GM18505 (cell line): ENCODE results near the gene CCDC60.

Source experiments
- ATAC-seq: cut with Tn5 transposase; IDR thresholded peaks from one replicate; pipeline ENCODE4 v1.9.1; 2021; ENCODE audit not compliant: unreplicated experiment
- POLR2A ChIP-seq: IDR thresholded peaks from 4 replicates; pipeline ENCODE4 v1.6.1; 2011; ENCODE audit warnings: borderline replicate concordance; ENCODE audit not compliant: insufficient read depth, insufficient read length; ENCODE audit errors: extremely low read depth

The CCDC60 gene

GRCh38 chr12:119378903-119379302, 44.4 kb downstream of the CCDC60 start:
- no peak for TF ChIP-seq POLR2A
- no peak for ATAC-seq

- ATAC-seq = no peak
- TF ChIP-seq POLR2A = no peak
Measured at GRCh38 chr12:119381471-119382235, 47.1 kb downstream of the CCDC60 start.

DNA sequence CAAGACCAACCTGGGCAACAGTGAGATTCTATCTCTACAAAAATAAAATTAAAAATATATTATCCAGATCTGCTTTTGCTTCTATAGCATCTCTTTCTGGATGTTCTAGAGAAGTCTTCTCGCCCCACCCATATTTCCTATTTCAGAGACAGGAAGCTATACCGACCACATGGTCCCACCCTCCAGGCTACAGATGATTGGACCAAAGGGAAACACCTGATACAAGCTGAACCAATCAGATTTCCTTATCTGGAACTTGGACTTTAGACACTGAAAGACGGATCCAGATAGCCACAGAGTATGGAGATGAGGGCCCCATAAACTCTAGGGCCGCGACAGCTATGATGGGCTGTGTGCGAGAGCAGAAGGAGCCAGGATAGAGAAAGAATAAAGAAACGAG, 48.7 kb downstream of the CCDC60 start:
- no peak for ATAC-seq
- no peak for TF ChIP-seq POLR2A

- no peak for TF ChIP-seq POLR2A
- ATAC-seq = no peak
Measured at GRCh38 chr12:119384340-119384739, 49.8 kb downstream of the CCDC60 start.

GRCh38 chr12:119385659-119386058, 51.1 kb downstream of the CCDC60 start:
- TF ChIP-seq POLR2A = no peak
- ATAC-seq = no peak

DNA sequence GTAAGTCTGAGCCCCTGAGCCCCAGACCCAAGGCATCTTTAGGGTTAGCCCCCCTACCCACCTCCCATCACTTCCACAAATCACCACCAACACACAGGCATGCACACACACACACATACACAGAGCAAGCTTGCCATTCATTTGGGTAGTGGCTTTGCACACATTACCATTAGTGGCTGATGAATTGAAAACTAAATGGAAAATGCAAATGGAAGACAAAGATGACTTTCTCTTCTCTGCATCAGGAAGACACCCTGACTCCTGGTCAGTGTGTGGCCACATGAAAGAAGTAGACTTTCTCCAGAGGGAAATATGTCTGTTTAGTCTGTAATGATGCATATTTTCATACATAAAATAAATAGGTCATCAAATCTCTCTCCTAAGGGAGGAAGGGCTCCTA, 55.2 kb downstream of the CCDC60 start:
- no peak for TF ChIP-seq POLR2A
- no peak for ATAC-seq

- no peak for ATAC-seq
Measured at GRCh38 chr12:119391673-119392072, 57.1 kb downstream of the CCDC60 start.

DNA sequence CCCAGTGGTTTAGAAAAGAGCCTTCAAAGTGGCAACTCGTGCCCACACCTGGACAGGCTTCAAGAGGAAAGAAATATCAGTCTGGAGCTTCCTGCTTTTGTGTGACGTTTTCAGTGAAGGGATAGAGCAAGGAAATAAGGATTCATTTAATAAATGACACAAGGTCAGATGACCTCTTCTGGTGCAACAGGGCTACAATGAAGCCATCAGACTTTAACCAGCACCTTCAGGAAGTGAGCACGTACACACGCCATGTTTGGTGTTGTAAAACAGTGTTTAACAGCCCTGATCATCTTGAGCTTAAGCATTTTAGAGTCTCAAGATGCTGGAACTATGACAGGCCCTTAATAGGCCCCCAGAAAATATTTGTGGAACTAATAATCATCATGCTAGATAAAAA, 59.1 kb downstream of the CCDC60 start:
- no peak for TF ChIP-seq POLR2A
- ATAC-seq = no peak

More at GRCh38 chr12:119391673-119392072, 57.1 kb downstream of the CCDC60 start:
- no peak for TF ChIP-seq POLR2A

- ATAC-seq = no peak
- no peak for TF ChIP-seq POLR2A
Measured at GRCh38 chr12:119397540-119397939, 63.0 kb downstream of the CCDC60 start.

GRCh38 chr12:119398190-119398589, 63.7 kb downstream of the CCDC60 start:
- no peak for TF ChIP-seq POLR2A
- ATAC-seq = no peak

GRCh38 chr12:119399301-119399700, 64.8 kb downstream of the CCDC60 start:
- TF ChIP-seq POLR2A = no peak
- no peak for ATAC-seq

DNA sequence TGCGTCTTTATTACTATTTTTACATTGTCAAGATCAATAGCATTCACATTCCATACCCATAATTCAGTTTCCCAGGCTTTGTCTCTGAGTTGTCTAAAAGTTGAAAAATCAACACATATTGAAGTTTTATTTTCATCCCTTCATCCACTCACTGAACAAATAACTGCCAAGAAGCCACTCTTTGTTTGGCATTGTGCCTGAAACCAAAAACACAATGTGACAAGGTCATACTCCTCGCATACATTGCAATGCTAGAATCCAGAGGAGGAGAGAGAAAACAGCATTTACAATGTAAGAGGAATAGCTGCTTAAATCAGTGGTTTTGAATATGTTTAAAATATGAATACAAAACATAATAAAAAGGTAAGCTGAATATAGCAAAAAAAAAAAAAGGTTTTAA, 71.8 kb downstream of the CCDC60 start:
- no peak for ATAC-seq
- TF ChIP-seq POLR2A = no peak

DNA sequence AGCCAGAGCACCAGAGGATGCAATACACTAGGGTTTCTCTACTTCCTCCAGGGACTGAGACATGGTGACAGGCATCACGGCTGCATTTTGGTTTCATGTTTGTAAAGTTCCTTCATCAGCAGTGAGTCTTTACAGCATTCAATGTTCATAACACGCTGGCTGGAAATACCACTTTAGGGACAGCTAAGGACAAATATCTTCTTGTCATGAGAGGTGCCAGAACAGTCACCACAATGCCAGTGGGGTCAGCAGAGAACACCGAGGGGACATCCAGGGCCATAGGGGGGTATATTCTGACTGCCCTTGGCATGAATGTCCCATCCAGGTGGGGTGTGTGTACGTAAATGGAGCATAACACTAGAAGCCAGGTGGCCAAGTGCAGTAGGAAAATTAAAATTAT, 72.3 kb downstream of the CCDC60 start:
- TF ChIP-seq POLR2A = no peak
- no peak for ATAC-seq

DNA sequence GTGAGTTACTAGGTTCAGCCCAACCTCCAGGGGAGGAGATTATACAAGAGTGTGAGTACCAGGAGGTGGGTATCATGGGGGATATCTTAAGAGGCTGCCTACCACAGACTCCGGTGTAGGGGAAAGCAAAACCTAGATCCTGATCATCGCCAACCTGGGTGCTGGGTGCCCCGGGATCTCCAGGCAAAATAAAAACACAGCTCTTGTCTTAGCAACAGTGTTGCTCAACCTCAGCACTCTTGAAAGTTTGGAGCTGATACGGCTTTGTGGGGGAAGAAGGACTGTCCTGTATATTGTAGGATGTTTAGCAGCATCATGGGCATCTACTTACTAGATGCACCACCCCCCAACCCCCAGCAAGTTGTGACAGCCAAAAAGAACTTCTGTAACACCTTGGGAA, 74.5 kb downstream of the CCDC60 start:
- TF ChIP-seq POLR2A = no peak

GRCh38 chr12:119410396-119410795, 75.9 kb downstream of the CCDC60 start:
- ATAC-seq = no peak
- no peak for TF ChIP-seq POLR2A

More for the DNA sequence above, 74.5 kb downstream of the CCDC60 start:
- no peak for ATAC-seq

- no peak for ATAC-seq
- no peak for TF ChIP-seq POLR2A
Measured at GRCh38 chr12:119412306-119412705, 77.8 kb downstream of the CCDC60 start.
